ENCODE results near the gene RSPRY1. TPM values are rescaled to one million over a fixed set of nuclear protein-coding genes. Genes with fewer than 3 reads are reported as not detected.
"Not testable (repeated sequence)": the region's sequence is repeated elsewhere in the genome, so short reads cannot be mapped to it uniquely, and the experiment has no call there.

RSPRY1 gene
- total and polyA plus RNA-seq, 9 donors, result 15.9 to 42.1 (median 28.3) TPM

GRCh38 chr16:57184113-57184512 is 2.0 kb upstream of the RSPRY1 start:
- Histone ChIP-seq H3K36me3 (no peaks in the 10 kb centered on the region), H3K4me3 (no peak overlapping the region), H3K27me3 (no peaks in the 10 kb centered on the region), H3K4me1 (ENCODE audit: insufficient read depth) (peaks cover 10% of the 10 kb centered on the region), H3K9me3 (no peaks in the 10 kb centered on the region), H3K27ac (no peak overlapping the region)
- no peak for TF ChIP-seq CTCF (IDR thresholded peaks at IDR 0.05)
- TF ChIP-seq EP300 (IDR thresholded peaks at IDR 0.05), result no peak
- no peak for TF ChIP-seq POLR2A (IDR thresholded peaks at IDR 0.05)
- no peak for DNase-seq
- 96% methylated on average over 4 of the region's 4 CpGs for WGBS, 3 donors
- intact Hi-C loops (cut with DNase I), result no loop called here

- Histone ChIP-seq H3K36me3 (no peaks in the 10 kb centered on the region), H3K9me3 (no peaks in the 10 kb centered on the region), H3K4me1 (ENCODE audit: insufficient read depth) (peaks cover 13% of the 10 kb centered on the region), H3K4me3 (peak overlapping the region; percentile 85), H3K27me3 (no peaks in the 10 kb centered on the region), H3K27ac (peak overlapping the region in 1 of 2 donors; percentile 65)
- WGBS, 3 donors, result 20 to 25% (median 22%) methylated on average over 15 of the region's 15 CpGs
- no peak for TF ChIP-seq CTCF (IDR thresholded peaks at IDR 0.05)
- TF ChIP-seq POLR2A (IDR thresholded peaks at IDR 0.05), result no peak
- TF ChIP-seq EP300 (IDR thresholded peaks at IDR 0.05), result no peak
- DNase-seq, result peak in 2 of 5 donors; percentile 28 to 32
- intact Hi-C loops (cut with DNase I), result no loop called here
Observed at GRCh38 chr16:57184887-57185445, 1.2 kb upstream of the RSPRY1 start.

GRCh38 chr16:57185446-57185944 is 634 bp upstream of the RSPRY1 start:
- no peak for TF ChIP-seq CTCF (IDR thresholded peaks at IDR 0.05)
- TF ChIP-seq EP300 (IDR thresholded peaks at IDR 0.05), result peak; percentile 15

GRCh38 chr16:57186872-57187854 is 1.0 kb downstream of the RSPRY1 start:
- intact Hi-C loops (cut with DNase I), result no loop called here
- peak; percentile 29 to 55 (median 38) for DNase-seq
- H3K9me3 ChIP-seq, result no peaks in the 10 kb centered on the region
- H3K27me3 ChIP-seq, result no peaks in the 10 kb centered on the region
- no peaks in the 10 kb centered on the region for H3K36me3 ChIP-seq
- 1 to 2% (median 1%) methylated on average over 28 of the region's 28 CpGs for WGBS, 3 donors
- no peak for TF ChIP-seq EP300 (IDR thresholded peaks at IDR 0.05)
- no peak for TF ChIP-seq CTCF (IDR thresholded peaks at IDR 0.05)
- TF ChIP-seq POLR2A (IDR thresholded peaks at IDR 0.05), result no peak
- peak overlapping the region; percentile 71 to 85 for H3K27ac ChIP-seq
- peak overlapping the region; percentile 94 for H3K4me3 ChIP-seq
- H3K4me1 ChIP-seq (ENCODE audit: insufficient read depth), result peaks cover 15% of the 10 kb centered on the region

More at GRCh38 chr16:57185446-57185944, 634 bp upstream of the RSPRY1 start:
- intact Hi-C loops (cut with DNase I), result no loop called here
- Histone ChIP-seq H3K36me3 (no peaks in the 10 kb centered on the region), H3K27ac (peak overlapping the region; percentile 65 to 78), H3K9me3 (no peaks in the 10 kb centered on the region), H3K4me1 (ENCODE audit: insufficient read depth) (peaks cover 15% of the 10 kb centered on the region), H3K4me3 (peak overlapping the region; percentile 85), H3K27me3 (no peaks in the 10 kb centered on the region)
- WGBS, 3 donors, result 0 to 1% (median 1%) methylated on average over 37 of the region's 37 CpGs
- DNase-seq, result peak; percentile 43 to 77 (median 70)

GRCh38 chr16:57187902-57188710 is 2.0 kb downstream of the RSPRY1 start:
- H3K27me3 ChIP-seq; intact Hi-C loops (cut with DNase I); H3K36me3 ChIP-seq; DNase-seq; H3K9me3 ChIP-seq; H3K27ac ChIP-seq: not testable (repeated sequence)
- peaks cover 15% of the 10 kb centered on the region for H3K4me1 ChIP-seq (ENCODE audit: insufficient read depth)
- 73 to 77% (median 77%) methylated on average over 18 of the region's 18 CpGs for WGBS, 3 donors
- peak overlapping the region; percentile 94 for H3K4me3 ChIP-seq

Data from ovary (tissue), 9 donors.